Spleen (tissue), 7 donors: ENCODE data around the gene FGFR2.

ENCODE experiments used
- CTCF ChIP-seq, 11 experiments: fragments of 200-600 bp in 7 of 11; fragments of 450-650 bp in 4 of 11; sonication (generic) in 4 of 11; IDR thresholded peaks in 8 of 11; conservative IDR thresholded peaks in 3 of 11; 1 replicate in 7 of 11; 2 replicates in 4 of 11; pipeline versions ENCODE4 v1.4.0 to v1.8.0; 2016 to 2021; ENCODE audit warnings: antibody characterized with exemption in 11 of 11, inconsistent platforms in 4 of 11, mild to moderate bottlenecking in 1 of 11
- POLR2A ChIP-seq, 3 donors: fragments of 450-650 bp; IDR thresholded peaks; one replicate each; pipeline ENCODE4 v1.5.1; 2017; ENCODE audit warnings: antibody characterized with exemption in 3 of 3, mild to moderate bottlenecking in 1 of 3
- POLR2AphosphoS5 ChIP-seq, 3 donors: sonication (generic); formaldehyde crosslinking; IDR thresholded peaks; one replicate each; pipeline ENCODE4 v1.5.1; 2017; ENCODE audit warnings: antibody characterized with exemption in 3 of 3
- donor health status: DM: no; HTN: no; CAD: no; lungs with moderate emphysema.
- donor health status: DM: no; HTN: no; CAD: no.
- donor health status: DM: no; HTN: no; CAD: no.

GRCh38 chr10:121605708-121606107 lies 7.5 kb upstream of the FGFR2 start:
- TF ChIP-seq CTCF (IDR thresholded peaks at IDR 0.05 in 8 of 11, conservative IDR thresholded peaks at IDR 0.05 in 3 of 11) (no peak), POLR2AphosphoS5 (IDR thresholded peaks at IDR 0.05) (no peak), POLR2A (IDR thresholded peaks at IDR 0.05) (no peak)
